Effector memory CD8-positive, alpha-beta T cell (primary cell): ENCODE measurements around the gene SRCIN1.
A peak's percentile ranks its signal among the peaks of the same experiment; 100 is the strongest.
"Not testable (repeated sequence)": the region's sequence is repeated elsewhere in the genome, so short reads cannot be mapped to it uniquely, and the experiment has no call there.

Experiments
- ATAC-seq: fragments of 150-1000 bp; cut with Tn5 transposase; replicated peaks from 2 replicates; pipeline ENCODE4 v1.10.0; 2021; ENCODE audit warnings: mild to moderate bottlenecking, moderate library complexity
- DNase-seq, 3 experiments: peaks; one replicate each; pipeline ENCODE4 v3.0.0; 2021
- H3K27ac Mint-ChIP-seq, 2 donors: one replicate each; pipeline ENCODE4 v1.8.0; 2022; ENCODE audit warnings: mild to moderate bottlenecking in 2 of 2, mixed read lengths in 2 of 2, moderate library complexity in 2 of 2
- H3K27me3 Mint-ChIP-seq, 2 donors: one replicate each; pipeline ENCODE4 v1.8.0; 2022; ENCODE audit warnings: mixed read lengths in 2 of 2
- H3K36me3 Mint-ChIP-seq: one replicate; pipeline ENCODE4 v1.8.0; 2022; ENCODE audit warnings: mild to moderate bottlenecking, moderate library complexity, mixed read lengths; ENCODE audit not compliant: insufficient read depth
- H3K4me1 Mint-ChIP-seq, 2 donors: one replicate each; pipeline ENCODE4 v1.8.0; 2022; ENCODE audit warnings: low read depth in 2 of 2, mixed read lengths in 2 of 2
- H3K4me3 Mint-ChIP-seq, 2 donors: one replicate each; pipeline ENCODE4 v1.8.0; 2022; ENCODE audit warnings: mild to moderate bottlenecking in 2 of 2, mixed read lengths in 2 of 2, moderate library complexity in 2 of 2
- H3K9me3 Mint-ChIP-seq, 2 donors: one replicate each; pipeline ENCODE4 v1.8.0; 2022; ENCODE audit warnings: mixed read lengths in 2 of 2

SRCIN1 gene

GRCh38 chr17:38512473-38513058, 93.2 kb downstream of the SRCIN1 start:
- DNase-seq (no peak), ATAC-seq (no peak)
- H3K27ac Mint-ChIP-seq: no peak overlapping the region
- peaks cover 39 to 63% of the 10 kb centered on the region in 2 donors for H3K27me3 Mint-ChIP-seq
- no peaks in the 10 kb centered on the region for H3K36me3 Mint-ChIP-seq
- no peaks in the 10 kb centered on the region for H3K9me3 Mint-ChIP-seq
- H3K4me1 Mint-ChIP-seq: peaks cover 7 to 9% of the 10 kb centered on the region in 2 donors
- no peak overlapping the region for H3K4me3 Mint-ChIP-seq

DNA sequence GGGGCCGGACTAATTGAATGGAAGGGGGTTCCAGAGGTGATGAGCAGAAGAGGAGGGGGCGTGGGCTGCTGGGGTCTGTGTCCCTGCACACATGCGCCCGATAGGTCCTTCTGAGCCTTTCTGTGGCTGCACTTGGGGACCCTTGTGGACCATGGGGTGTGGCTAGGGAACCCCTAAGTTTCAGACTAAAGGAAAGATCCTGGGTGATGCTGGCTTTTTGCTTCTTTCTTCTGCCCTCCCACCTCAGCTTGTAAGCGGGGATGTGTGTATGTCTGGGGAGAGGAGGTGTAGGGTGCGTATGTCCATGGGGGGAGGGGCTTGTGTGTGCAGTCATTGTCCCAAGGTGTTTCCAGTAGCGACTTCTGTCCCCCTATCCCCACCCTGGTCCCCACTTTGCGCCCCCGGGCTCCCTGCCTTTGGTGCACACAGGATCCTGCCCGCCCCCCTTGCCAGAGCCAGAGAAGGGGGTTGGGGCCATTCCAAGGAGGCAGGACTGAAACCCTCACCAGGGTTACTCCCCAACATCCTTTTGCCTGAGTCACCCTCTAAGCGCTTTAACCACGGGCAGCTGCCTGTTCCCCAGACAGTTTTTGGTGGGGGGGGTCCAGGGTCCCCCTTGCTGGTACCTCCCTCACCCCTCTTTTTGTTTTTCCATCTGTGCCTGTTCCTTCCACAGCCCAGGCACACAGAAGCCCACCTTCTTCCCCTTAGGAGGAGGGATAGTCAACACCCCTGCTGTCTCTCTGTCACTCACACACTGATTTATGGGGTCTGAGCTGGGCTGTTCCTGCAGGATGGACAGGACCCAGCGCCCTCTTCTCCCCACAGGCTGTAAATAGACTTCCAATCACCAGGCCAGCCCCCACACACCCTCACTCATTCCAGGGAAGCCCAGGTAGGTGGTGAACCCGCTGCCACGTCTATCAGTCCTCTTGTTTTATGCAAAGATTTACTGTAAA, 94.3 kb downstream of the SRCIN1 start:
- Mint-ChIP-seq H3K27ac (no peak overlapping the region), H3K27me3 (peaks cover 39 to 65% of the 10 kb centered on the region in 2 donors), H3K4me3 (peak overlapping the region; percentile 18 to 34), H3K36me3 (no peaks in the 10 kb centered on the region), H3K9me3 (no peaks in the 10 kb centered on the region), H3K4me1 (peaks cover 7 to 9% of the 10 kb centered on the region in 2 donors)
- no peak for ATAC-seq
- no peak for DNase-seq

- DNase-seq (no peak), ATAC-seq (no peak)
- H3K27ac Mint-ChIP-seq: no peak overlapping the region
- peaks cover 39 to 61% of the 10 kb centered on the region in 2 donors for H3K27me3 Mint-ChIP-seq
- peaks cover 7 to 9% of the 10 kb centered on the region in 2 donors for H3K4me1 Mint-ChIP-seq
- H3K36me3 Mint-ChIP-seq: no peaks in the 10 kb centered on the region
- H3K4me3 Mint-ChIP-seq: peak overlapping the region; percentile 14 to 34
- H3K9me3 Mint-ChIP-seq: no peaks in the 10 kb centered on the region
Measured at GRCh38 chr17:38510421-38511149, 95.2 kb downstream of the SRCIN1 start.

- Mint-ChIP-seq H3K4me1 (peaks cover 7 to 9% of the 10 kb centered on the region in 2 donors), H3K9me3 (no peaks in the 10 kb centered on the region), H3K27me3 (peaks cover 39 to 61% of the 10 kb centered on the region in 2 donors), H3K4me3 (peak overlapping the region; percentile 79 to 90), H3K36me3 (no peaks in the 10 kb centered on the region), H3K27ac (no peak overlapping the region)
- ATAC-seq: peak; percentile 35
- no peak for DNase-seq
Measured at GRCh38 chr17:38509772-38510420, 95.9 kb downstream of the SRCIN1 start.

DNA sequence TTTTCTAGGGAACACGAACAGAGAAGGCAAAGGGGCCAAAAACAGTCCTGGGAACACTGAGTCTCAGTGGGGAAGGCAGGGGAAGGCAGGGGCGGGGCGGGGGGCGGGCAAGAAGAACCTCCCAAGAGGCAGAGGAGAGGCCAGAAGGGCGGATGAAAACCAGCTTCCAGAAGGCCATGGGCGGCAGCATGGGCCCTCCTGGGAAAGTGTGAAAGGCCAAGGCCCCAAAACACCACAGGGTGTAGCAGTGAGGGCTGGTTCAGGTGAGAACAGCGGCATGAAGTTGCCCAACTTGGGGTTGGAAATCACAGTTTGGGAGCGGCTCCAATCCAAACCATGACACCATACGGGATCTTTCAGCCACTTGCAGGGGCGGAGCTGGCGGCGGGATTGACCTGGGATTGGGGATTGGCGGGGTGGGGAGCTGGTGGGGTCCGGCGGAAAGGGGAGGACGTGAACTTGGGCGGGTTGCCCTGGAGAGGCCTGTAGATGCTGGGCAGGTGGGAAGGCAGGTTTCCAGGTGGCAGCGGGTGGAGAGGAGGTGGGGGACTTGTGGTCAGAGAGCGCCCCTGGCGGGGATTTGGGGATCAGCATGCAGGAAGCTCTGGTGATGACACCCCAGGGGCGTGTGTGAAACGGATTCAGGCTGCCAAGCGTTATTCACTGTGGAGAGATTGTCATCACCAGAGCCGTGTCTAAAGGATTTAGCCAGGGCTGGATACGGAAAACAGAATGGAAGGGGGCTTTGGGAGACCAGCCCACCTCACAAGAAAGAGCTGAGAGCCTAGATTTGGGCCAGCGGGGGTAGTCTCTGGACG, 96.6 kb downstream of the SRCIN1 start:
- ATAC-seq (peak; percentile 93), DNase-seq (peak; percentile 59 to 60 (median 59))
- Mint-ChIP-seq H3K9me3 (no peaks in the 10 kb centered on the region), H3K36me3 (no peaks in the 10 kb centered on the region), H3K27ac (no peak overlapping the region), H3K4me3 (peak overlapping the region; percentile 79 to 90), H3K27me3 (peaks cover 39 to 61% of the 10 kb centered on the region in 2 donors), H3K4me1 (peaks cover 7 to 9% of the 10 kb centered on the region in 2 donors)

- Mint-ChIP-seq H3K9me3 (no peaks in the 10 kb centered on the region), H3K27me3 (peaks cover 39 to 65% of the 10 kb centered on the region in 2 donors), H3K4me3 (peak overlapping the region; percentile 79 to 90), H3K4me1 (peaks cover 7 to 9% of the 10 kb centered on the region in 2 donors), H3K27ac (no peak overlapping the region), H3K36me3 (no peaks in the 10 kb centered on the region)
- no peak for DNase-seq
- no peak for ATAC-seq
Measured at GRCh38 chr17:38508570-38508950, 97.2 kb downstream of the SRCIN1 start.

DNA sequence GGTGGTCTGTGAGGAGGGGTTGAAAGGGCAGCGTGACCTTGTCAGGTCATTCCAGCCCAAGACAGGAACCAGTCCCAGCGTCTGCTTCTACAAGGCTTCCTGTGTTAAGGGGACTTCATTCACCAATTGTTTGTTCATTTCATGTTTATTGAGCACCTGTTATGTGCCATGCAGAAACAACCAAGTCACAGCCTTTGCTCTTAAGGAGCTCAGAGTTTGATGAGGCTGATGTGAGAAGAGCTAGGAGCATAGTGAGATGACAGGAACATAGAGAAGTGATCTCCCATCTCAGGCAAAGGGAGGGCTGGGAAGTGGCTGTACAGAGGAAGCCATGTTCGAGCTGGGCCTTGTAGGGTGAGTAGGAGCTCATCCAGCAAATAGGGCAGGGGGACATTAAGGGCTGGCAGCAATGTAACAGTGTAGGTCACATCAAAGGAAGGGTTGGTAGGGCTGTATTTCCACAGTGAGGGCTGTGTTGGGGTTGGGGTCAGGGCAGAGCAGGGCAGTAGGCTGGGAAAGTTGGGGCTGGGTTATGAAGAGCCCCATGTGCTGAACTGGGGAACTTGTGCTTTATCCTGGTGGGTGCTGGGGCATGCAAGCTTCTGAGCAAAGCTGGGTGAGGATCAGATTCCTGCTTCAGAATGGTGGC, 97.7 kb downstream of the SRCIN1 start:
- no peak for DNase-seq
- peaks cover 40 to 65% of the 10 kb centered on the region in 2 donors for H3K27me3 Mint-ChIP-seq
- peaks cover 7 to 9% of the 10 kb centered on the region in 2 donors for H3K4me1 Mint-ChIP-seq
- H3K36me3 Mint-ChIP-seq: no peaks in the 10 kb centered on the region
- H3K27ac Mint-ChIP-seq: no peak overlapping the region
- no peak overlapping the region for H3K4me3 Mint-ChIP-seq
- ATAC-seq: no peak
- no peaks in the 10 kb centered on the region for H3K9me3 Mint-ChIP-seq

DNA sequence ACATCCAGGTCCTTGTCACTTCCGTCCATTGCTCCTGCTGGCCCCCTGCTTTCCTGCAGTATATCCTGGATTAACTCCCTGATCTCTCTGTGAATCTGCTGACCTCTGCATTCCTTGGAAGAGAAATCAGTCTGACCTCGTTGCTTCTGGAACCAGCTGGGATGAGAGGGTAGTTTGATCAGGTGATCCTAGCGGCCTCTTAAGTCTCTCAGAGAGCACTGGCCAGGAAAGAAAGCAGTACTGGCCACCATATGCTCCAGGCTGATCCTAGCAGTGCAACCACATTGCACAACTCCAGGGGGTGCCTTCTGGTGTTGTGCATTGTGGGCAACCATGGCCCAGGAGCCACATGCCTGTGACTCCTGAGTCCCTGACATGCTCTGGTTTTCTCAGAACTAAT, 98.3 kb downstream of the SRCIN1 start:
- Mint-ChIP-seq H3K36me3 (no peaks in the 10 kb centered on the region), H3K4me3 (no peak overlapping the region), H3K4me1 (peaks cover 7 to 9% of the 10 kb centered on the region in 2 donors), H3K27me3 (peaks cover 43 to 67% of the 10 kb centered on the region in 2 donors), H3K27ac (no peak overlapping the region), H3K9me3 (no peaks in the 10 kb centered on the region)
- DNase-seq (no peak), ATAC-seq (no peak)

GRCh38 chr17:38504216-38504615, 101.5 kb downstream of the SRCIN1 start:
- no peaks in the 10 kb centered on the region for H3K36me3 Mint-ChIP-seq
- DNase-seq (no peak), ATAC-seq (no peak)
- H3K9me3 Mint-ChIP-seq: no peaks in the 10 kb centered on the region
- no peak overlapping the region for H3K4me3 Mint-ChIP-seq
- H3K27ac Mint-ChIP-seq: no peak overlapping the region
- peaks cover 1 to 2% of the 10 kb centered on the region in 2 donors for H3K4me1 Mint-ChIP-seq
- peaks cover 21 to 45% of the 10 kb centered on the region in 2 donors for H3K27me3 Mint-ChIP-seq

GRCh38 chr17:38503286-38503913, 102.4 kb downstream of the SRCIN1 start:
- H3K27ac Mint-ChIP-seq, ATAC-seq: not testable (repeated sequence)
- H3K27me3 Mint-ChIP-seq: peaks cover 13 to 37% of the 10 kb centered on the region in 2 donors

GRCh38 chr17:38501718-38502117, 104.0 kb downstream of the SRCIN1 start:
- DNase-seq, H3K36me3 Mint-ChIP-seq, H3K4me1 Mint-ChIP-seq, H3K27ac Mint-ChIP-seq, ATAC-seq, H3K4me3 Mint-ChIP-seq, H3K9me3 Mint-ChIP-seq: not testable (repeated sequence)
- peaks cover 8 to 31% of the 10 kb centered on the region in 2 donors for H3K27me3 Mint-ChIP-seq

More at GRCh38 chr17:38503286-38503913, 102.4 kb downstream of the SRCIN1 start:
- not testable (repeated sequence) for DNase-seq, H3K4me1 Mint-ChIP-seq, H3K4me3 Mint-ChIP-seq, H3K36me3 Mint-ChIP-seq, H3K9me3 Mint-ChIP-seq
